Keratinocyte (primary cell): ENCODE measurements around the gene GIPR. TPM values are rescaled to one million over a fixed set of nuclear protein-coding genes. Genes with fewer than 3 reads are reported as not detected.
"Not testable (repeated sequence)": the region's sequence is repeated elsewhere in the genome, so short reads cannot be mapped to it uniquely, and the experiment has no call there.

Experiments used
- DNase-seq: peaks from one replicate; pipeline ENCODE4 v3.0.0-alpha.2; 2011; ENCODE audit warnings: low read depth, missing footprints, low spot score
- FAIRE-seq: peaks from 2 replicates; lab custom pipeline; 2011; peaks lifted over from hg19 to GRCh38; lab: Jason Lieb, UNC
- H2AFZ ChIP-seq: 2 replicates; pipeline ENCODE4 v1.6.0; 2012; ENCODE audit warnings: low read length, control low read depth, inconsistent platforms; ENCODE audit not compliant: control insufficient read depth
- H3K27ac ChIP-seq: 2 replicates; pipeline ENCODE4 v1.5.1; 2011; ENCODE audit warnings: low read length; ENCODE audit not compliant: control insufficient read depth, insufficient read depth
- H3K27me3 ChIP-seq: 3 replicates; pipeline ENCODE4 v1.6.0; 2011; ENCODE audit warnings: low read length; ENCODE audit not compliant: control insufficient read depth, insufficient read depth; ENCODE audit errors: extremely low read depth
- H3K36me3 ChIP-seq, 2 experiments: 2 replicates in 1 of 2; 3 replicates in 1 of 2; pipeline ENCODE4 v1.5.1; 2011; ENCODE audit warnings: low read length in 2 of 2, mild to moderate bottlenecking in 1 of 2; ENCODE audit not compliant: control insufficient read depth in 2 of 2, insufficient read depth in 2 of 2; ENCODE audit errors: extremely low read depth in 1 of 2
- H3K4me1 ChIP-seq: 3 replicates; pipeline ENCODE4 v1.5.1; 2011; ENCODE audit warnings: low read length; ENCODE audit not compliant: control insufficient read depth, insufficient read depth; ENCODE audit errors: extremely low read depth
- H3K4me2 ChIP-seq: 3 replicates; pipeline ENCODE4 v1.6.0; 2011; ENCODE audit warnings: low read depth, low read length; ENCODE audit not compliant: control insufficient read depth, insufficient read depth; ENCODE audit errors: extremely low read depth
- H3K4me3 ChIP-seq, 3 experiments: fragments of 200-600 bp in 1 of 3; sonication (generic) in 1 of 3; 2 replicates in 2 of 3; 3 replicates in 1 of 3; pipeline ENCODE4 v1.5.1; 2011 to 2016; ENCODE audit warnings: low read length in 3 of 3, mild to moderate bottlenecking in 3 of 3, control low read depth in 2 of 3, inconsistent platforms in 1 of 3, low read depth in 1 of 3, mixed read lengths in 1 of 3, mixed run types in 1 of 3, moderate library complexity in 1 of 3; ENCODE audit not compliant: control insufficient read depth in 2 of 3, insufficient read depth in 2 of 3; ENCODE audit errors: extremely low read depth in 1 of 3
- H3K79me2 ChIP-seq: 2 replicates; pipeline ENCODE4 v1.6.0; 2012; ENCODE audit warnings: low read length; ENCODE audit not compliant: control insufficient read depth, insufficient read depth
- H3K9ac ChIP-seq: 3 replicates; pipeline ENCODE4 v1.6.0; 2011; ENCODE audit warnings: low read length; ENCODE audit not compliant: control insufficient read depth, insufficient read depth; ENCODE audit errors: extremely low read depth
- H3K9me1 ChIP-seq: 3 replicates; pipeline ENCODE4 v1.6.0; 2011; ENCODE audit warnings: low read length; ENCODE audit not compliant: control insufficient read depth, insufficient read depth; ENCODE audit errors: extremely low read depth
- H3K9me3 ChIP-seq: 2 replicates; pipeline ENCODE4 v1.5.1; 2012; ENCODE audit warnings: low read depth, low read length; ENCODE audit not compliant: control insufficient read depth
- H4K20me1 ChIP-seq: 3 replicates; pipeline ENCODE4 v1.6.0; 2011; ENCODE audit warnings: low read length; ENCODE audit not compliant: control insufficient read depth, insufficient read depth; ENCODE audit errors: extremely low read depth
- EZH2 ChIP-seq: IDR thresholded peaks from one replicate; pipeline ENCODE4 v1.6.1; 2012; ENCODE audit warnings: inconsistent platforms, mild to moderate bottlenecking, low read length, moderate library complexity
- dilution Hi-C: fragments of 300-500 bp; cut with MboI; formaldehyde crosslinking; loops from one replicate; pipeline ENCODE4 v1.7.0; 2020; ENCODE audit warnings: low sequenced_read_pairs; ENCODE audit not compliant: extremely low pct_ligation_motif_present
- polyA plus RNA-seq, 5 experiments: library from polyadenylated mRNA; depleted of rRNA in 3 of 5; stranded (reverse) in 3 of 5; stranded (forward) in 1 of 5; unstranded in 1 of 5; fragments of >200 nt; gene quantifications; 1 replicate in 1 of 5; 2 replicates in 3 of 5; 3 replicates in 1 of 5; pipeline versions ENCODE4 v1.2.1 to v1.2.3, GENCODE V29; 2011 to 2012; ENCODE audit warnings: missing spikeins in 2 of 5, low read depth in 1 of 5, low replicate concordance in 1 of 5
- TF ChIP-seq, protein P1 (sequence below), 3 experiments: IDR thresholded peaks in 1 of 3; conservative IDR thresholded peaks in 1 of 3; optimal IDR thresholded peaks in 1 of 3; 2 replicates in 2 of 3; 3 replicates in 1 of 3; pipeline versions ENCODE3 to v1.5.1; 2011; ENCODE audit warnings: low read length in 3 of 3, mild to moderate bottlenecking in 3 of 3, moderate library complexity in 2 of 3, control low read depth in 1 of 3, inconsistent platforms in 1 of 3; ENCODE audit not compliant: insufficient read depth in 2 of 3; ENCODE audit errors: extremely low read depth in 1 of 3

GIPR gene
- polyA plus RNA-seq, 1 donor (not counting 4 experiments of a cell fraction or from before 2014, with no cell fraction given): 1.4 TPM

DNA sequence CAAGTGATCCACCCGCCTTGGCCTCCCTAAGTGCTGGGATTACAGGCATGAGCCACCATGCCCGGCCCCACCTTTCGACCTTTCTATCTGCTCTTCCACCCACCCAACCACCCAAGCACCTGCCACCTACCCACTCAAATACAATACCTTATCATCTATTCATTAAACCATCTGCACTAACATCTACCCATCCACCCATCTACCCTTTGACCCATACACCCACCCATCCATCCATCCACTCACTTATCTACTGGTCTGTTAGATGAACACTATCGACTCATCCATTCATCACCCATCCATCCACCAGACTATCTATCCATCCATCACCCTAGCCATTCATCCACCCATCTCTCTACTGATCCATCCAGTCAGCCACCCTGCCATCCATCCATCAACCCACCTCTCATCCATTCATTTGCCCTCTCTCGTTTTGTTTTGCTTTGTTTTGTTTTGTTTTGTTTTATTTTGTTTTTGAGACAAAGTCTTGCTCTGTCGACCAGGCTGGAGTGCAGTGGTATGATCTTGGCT is 46.0 kb upstream of the GIPR start:
- H3K79me2 ChIP-seq: no peaks in the 10 kb centered on the region
- no peak overlapping the region for H3K9ac ChIP-seq
- no peak overlapping the region for H3K4me3 ChIP-seq
- no peaks in the 10 kb centered on the region for H3K9me3 ChIP-seq
- no peak overlapping the region for H3K27ac ChIP-seq
- peaks cover 32% of the 10 kb centered on the region in 2 experiments for H3K36me3 ChIP-seq
- no peaks in the 10 kb centered on the region for H3K9me1 ChIP-seq
- H2AFZ ChIP-seq: no peak overlapping the region
- TF ChIP-seq, protein P1, sequence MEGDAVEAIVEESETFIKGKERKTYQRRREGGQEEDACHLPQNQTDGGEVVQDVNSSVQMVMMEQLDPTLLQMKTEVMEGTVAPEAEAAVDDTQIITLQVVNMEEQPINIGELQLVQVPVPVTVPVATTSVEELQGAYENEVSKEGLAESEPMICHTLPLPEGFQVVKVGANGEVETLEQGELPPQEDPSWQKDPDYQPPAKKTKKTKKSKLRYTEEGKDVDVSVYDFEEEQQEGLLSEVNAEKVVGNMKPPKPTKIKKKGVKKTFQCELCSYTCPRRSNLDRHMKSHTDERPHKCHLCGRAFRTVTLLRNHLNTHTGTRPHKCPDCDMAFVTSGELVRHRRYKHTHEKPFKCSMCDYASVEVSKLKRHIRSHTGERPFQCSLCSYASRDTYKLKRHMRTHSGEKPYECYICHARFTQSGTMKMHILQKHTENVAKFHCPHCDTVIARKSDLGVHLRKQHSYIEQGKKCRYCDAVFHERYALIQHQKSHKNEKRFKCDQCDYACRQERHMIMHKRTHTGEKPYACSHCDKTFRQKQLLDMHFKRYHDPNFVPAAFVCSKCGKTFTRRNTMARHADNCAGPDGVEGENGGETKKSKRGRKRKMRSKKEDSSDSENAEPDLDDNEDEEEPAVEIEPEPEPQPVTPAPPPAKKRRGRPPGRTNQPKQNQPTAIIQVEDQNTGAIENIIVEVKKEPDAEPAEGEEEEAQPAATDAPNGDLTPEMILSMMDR (optimal IDR thresholded peaks at IDR 0.05 in 1 of 3, IDR thresholded peaks at IDR 0.05 in 1 of 3, conservative IDR thresholded peaks at IDR 0.05 in 1 of 3; ENCODE audit: extremely low read depth in 1 of 3, insufficient read depth in 2 of 3, low read length in 3 of 3): no peak
- no peak for TF ChIP-seq EZH2
- H3K27me3 ChIP-seq: no peaks in the 10 kb centered on the region
- no peaks in the 10 kb centered on the region for H4K20me1 ChIP-seq
- FAIRE-seq (no peak), DNase-seq (no peak)
- dilution Hi-C loops: no loop called here
- H3K4me1 ChIP-seq: no peaks in the 10 kb centered on the region
- H3K4me2 ChIP-seq: no peak overlapping the region

DNA sequence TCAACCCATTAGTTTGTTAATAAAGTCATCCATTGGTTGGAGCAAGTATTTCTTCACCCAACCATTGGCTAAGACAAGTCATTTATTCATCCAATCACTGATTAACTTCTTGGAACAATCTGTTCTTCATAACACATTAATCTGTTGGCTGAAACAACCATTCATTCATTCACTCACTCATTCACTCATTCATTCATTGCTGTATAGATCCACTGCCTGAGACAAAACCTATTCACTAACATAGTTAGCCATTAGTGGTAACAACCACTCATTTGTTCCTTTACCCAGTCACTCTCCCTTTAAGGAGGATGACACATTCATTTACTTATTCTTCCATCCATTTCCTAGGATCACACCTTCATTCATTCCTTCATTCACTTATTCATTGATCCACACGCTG is 44.0 kb upstream of the GIPR start:
- no peak overlapping the region for H3K4me3 ChIP-seq
- TF ChIP-seq EZH2: no peak
- TF ChIP-seq, protein P1 (optimal IDR thresholded peaks at IDR 0.05 in 1 of 3, IDR thresholded peaks at IDR 0.05 in 1 of 3, conservative IDR thresholded peaks at IDR 0.05 in 1 of 3; ENCODE audit: extremely low read depth in 1 of 3, insufficient read depth in 2 of 3, low read length in 3 of 3): no peak
- no peaks in the 10 kb centered on the region for H4K20me1 ChIP-seq
- dilution Hi-C loops: no loop called here
- H3K9me1 ChIP-seq: no peaks in the 10 kb centered on the region
- no peak overlapping the region for H3K9ac ChIP-seq
- H3K27me3 ChIP-seq: no peaks in the 10 kb centered on the region
- H3K27ac ChIP-seq: no peak overlapping the region
- no peaks in the 10 kb centered on the region for H3K79me2 ChIP-seq
- peaks cover 34% of the 10 kb centered on the region in 2 experiments for H3K36me3 ChIP-seq
- FAIRE-seq (no peak), DNase-seq (no peak)
- H3K9me3 ChIP-seq: no peaks in the 10 kb centered on the region
- no peak overlapping the region for H2AFZ ChIP-seq
- no peaks in the 10 kb centered on the region for H3K4me1 ChIP-seq
- no peak overlapping the region for H3K4me2 ChIP-seq

DNA sequence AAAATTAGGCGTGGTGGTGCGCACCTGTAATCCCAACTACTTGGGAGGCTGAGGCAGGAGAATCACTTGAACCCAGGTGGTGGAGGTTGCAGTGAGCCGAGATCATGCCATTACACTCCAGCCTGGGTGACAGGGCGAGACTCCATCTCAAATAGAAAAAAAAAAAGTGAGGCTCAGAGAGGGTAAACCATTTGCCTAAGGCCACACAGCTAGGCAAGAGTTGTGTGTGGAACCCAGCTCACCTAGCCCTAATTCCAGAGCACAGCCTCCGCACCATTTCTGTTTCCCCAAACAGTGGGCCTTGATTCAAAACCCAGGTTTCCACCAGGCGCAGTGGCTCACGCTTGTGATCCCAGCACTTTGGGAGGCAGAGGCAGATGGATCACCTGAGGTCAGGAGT is 39.8 kb upstream of the GIPR start:
- FAIRE-seq, H3K9ac ChIP-seq, H3K9me3 ChIP-seq, H3K4me3 ChIP-seq, H3K9me1 ChIP-seq, H3K27ac ChIP-seq, H3K27me3 ChIP-seq, H3K4me2 ChIP-seq, dilution Hi-C loops, H3K79me2 ChIP-seq, DNase-seq, H4K20me1 ChIP-seq, H2AFZ ChIP-seq: not testable (repeated sequence)
- peaks cover 22 to 24% of the 10 kb centered on the region in 2 experiments for H3K36me3 ChIP-seq
- H3K4me1 ChIP-seq: peaks cover 27% of the 10 kb centered on the region
